HG03097 (cell line): ENCODE measurements around the gene IL3.
A peak's percentile ranks its signal among the peaks of the same experiment; 100 is the strongest.
"Not testable (repeated sequence)": the region's sequence is repeated elsewhere in the genome, so short reads cannot be mapped to it uniquely, and the experiment has no call there.

Experiments
- ATAC-seq: cut with Tn5 transposase; IDR thresholded peaks from one replicate; pipeline ENCODE4 v1.9.1; 2021; ENCODE audit not compliant: unreplicated experiment, low FRiP score

IL3 gene

DNA sequence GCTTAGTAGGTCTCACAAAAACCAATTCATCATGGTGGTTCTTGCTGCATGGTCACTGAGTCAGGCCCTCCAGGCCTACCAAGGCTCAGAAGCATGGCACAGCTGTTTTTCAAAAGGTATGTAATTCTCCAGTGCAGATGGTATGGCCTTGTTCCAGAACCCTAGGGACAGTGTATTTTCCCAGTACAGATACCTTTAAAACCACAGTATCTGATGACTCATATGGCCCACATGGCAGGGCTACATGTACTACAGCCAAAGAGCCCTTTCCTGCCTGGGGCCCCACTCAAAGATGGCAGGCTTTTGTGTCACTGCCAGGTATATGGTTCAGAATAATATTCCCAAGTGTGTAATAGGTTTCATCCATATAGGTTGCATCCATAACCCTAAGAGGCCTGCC, 29.7 kb downstream of the IL3 start:
- ATAC-seq: no peak

DNA sequence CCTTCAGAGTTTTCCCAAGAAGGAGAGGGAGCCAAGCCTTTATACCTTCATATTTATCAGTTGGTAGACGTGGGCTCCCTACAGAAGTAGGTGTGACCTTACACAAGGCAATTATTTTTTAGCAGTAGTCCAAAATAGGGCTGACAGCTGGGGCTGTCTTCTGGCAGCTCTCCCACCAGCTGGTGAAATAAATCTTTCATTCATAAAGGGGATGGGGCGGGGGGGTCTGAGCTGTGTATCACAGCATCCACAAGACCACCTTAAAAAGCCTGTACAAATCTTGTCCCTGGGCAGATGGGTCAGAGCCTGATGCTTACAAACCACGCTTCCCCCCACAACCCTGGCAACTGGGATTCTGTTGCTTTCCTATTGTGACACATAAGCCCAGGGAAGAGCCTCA, 32.8 kb downstream of the IL3 start:
- ATAC-seq: no peak

DNA sequence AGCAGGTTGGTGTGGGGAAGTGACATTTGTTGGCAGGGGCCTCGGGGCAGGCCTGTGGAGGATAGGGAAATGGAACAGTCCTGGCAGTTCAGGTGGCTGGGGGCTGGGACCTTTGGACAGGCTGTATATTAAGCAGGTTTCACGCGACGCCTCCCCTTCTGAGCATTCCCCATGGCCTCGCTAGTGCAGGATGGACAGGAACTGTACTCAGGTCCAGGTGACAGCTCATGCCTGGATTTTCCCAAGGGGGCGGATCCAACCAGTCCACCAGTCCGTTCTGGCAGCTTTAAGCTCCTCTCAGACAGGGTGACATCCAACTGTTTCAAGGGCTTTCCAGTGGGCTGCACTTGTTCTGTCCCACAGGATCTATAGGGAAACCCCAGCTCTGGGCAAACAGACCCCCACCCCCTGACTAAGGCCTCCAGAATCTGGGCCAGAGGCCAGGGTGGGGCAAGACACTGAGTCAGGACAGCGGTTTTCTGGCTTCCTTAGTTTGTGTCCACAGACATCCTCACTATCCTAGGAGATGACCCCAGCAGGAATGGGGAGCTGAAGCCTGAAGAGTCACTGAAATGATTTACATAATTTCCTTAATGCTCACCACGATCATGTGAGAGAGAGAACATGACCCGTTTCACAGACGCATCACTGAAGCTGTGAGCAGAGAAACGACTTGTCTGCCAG, 34.1 kb downstream of the IL3 start:
- ATAC-seq: no peak

DNA sequence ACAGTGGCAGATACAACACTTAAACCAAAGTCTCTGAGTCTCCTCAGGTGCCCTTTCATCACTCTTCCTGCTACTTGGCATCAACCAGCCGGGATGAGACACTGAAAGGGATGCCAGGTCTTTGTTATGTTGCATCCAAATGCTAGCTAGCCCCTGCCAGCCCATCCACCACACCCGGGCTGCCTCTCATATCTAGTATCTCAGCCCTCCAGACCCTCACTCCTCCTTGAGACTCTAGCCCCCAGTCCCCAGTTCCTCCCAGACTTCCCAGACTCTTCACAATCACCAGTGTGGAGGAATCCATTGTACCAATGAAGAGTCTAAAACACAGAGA, 34.6 kb downstream of the IL3 start:
- ATAC-seq: no peak

DNA sequence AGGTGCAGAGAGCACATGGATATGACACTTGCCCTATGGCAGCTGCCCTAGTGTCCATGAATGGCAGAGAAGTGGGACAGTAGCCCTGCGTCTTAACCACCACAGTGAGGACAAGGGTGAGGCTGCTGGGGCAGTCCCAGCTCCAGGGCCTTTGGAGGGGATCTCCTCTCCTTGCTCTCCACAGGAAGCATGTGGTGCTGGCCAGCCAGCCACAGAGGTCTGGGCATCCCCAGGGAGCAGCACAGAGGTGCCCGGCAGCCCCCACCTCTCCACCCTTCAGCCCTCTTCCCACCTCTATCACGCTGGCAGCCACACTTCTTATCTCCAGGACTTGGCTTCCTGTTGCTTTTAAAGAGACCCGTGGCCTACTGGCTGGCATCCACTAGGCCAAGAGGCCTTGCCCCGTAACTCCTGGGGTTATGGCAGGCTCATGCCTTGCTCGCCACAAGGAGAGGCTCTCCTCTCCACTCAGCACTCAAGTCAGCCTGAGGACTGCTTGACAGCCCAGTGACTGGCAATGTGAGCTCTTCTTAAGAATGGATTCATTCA, 35.0 kb downstream of the IL3 start:
- ATAC-seq: no peak

DNA sequence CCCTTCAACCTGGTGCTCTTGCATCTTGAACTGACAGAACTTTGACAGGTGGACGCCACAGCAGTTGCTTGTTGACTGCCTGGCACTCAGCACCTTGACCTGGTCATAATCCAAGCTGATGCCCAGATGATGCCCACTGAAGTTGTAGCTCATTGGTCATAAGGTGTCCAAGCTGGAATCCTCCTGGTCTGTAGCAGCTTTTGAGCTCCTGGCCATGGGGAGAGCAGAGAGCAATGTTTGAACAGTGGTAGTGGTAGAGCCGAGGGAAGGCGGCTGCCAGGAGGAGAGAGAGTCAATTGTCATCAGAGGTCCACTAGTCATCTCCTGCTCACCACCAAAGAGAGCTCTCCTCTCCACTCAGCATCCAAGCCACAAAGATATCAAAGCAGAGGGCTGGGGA, 36.4 kb downstream of the IL3 start:
- ATAC-seq: no peak

DNA sequence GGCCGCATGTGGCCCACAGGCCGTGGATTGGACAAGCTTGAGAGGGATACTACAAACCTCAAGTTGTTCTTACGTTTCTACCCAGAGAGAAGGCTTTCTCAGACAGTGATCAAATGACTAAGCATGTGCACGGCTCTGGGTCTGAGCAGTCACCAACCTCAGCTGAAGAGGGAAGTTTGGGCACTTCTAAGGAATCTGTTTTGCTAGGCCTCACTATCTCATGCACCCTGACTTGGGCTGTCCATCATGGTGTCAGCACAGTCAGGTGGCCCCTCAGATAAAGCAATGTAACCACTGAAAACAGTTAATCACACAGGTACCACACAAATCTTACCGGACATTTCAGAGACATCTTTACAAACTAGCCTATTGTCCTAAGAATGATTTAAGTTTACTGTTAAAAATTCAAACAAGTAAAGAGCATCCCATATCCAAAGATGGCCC, 37.7 kb downstream of the IL3 start:
- no peak for ATAC-seq

DNA sequence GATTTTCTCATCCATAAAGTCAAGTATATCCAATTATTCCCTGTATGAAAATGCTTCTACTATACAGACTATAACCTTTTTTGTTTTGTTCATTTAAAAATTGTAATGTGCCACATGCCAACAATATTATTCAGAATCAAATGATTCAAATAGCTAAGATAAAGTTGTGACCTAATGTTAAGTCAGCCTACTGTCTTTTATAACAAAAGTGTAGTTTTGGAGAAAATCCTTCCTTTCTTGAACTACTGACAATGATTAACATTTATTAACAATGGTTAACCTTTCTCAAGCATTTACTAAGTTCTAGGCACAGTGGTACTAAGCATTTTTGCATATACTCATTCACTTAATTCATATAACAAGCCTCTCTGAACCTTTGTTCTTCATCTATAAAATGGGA, 38.2 kb downstream of the IL3 start:
- ATAC-seq: no peak

DNA sequence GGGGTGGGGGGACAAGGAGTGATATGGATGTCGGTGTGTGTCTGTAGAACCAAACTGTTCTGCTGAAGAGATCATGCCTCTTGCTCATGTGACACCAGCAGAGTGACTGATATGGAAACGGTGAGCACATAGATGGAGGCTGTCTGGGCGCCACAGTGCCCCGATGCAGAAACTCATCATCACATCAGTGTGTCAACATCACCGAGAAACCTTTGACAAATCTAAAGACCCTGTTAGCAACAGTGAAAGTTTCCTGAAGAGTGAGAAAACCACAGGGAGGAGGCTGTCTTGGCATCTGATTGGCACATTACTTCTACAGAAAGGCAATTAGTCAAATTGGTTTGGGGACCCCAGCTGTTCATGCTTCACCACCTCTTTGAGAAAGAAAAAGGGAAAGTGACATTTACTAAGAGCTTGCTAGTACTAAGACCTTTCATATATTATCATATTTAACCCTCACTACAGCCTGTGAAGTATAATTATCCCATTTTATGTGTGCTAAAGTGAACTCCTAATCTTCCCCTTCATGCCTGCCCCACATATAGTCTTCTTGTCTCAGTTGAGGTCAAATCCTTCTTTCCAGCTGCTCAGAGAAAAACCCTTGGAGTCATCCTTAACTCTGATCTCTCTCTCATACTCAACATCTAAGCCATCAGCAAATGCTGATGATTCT, 38.8 kb downstream of the IL3 start:
- peak; percentile 37 for ATAC-seq

DNA sequence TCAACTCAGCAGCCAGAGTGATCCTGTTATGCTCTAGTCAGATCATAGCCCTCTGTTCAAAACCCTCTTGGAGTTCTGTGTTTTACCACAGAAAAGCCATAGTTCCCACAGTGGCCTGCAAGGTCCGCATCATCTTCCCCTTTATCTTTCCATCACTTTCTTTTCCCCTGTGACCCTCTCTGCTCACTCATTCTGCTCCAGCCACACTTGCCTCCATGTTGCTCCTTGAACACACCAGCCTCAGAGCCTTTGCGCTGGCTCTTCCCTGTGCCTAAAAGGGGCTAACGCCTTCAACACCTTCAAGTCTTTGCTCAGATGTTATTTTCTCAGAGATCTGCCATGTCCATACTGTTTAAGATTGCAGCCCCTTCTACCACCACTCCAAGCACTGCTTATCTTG, 39.5 kb downstream of the IL3 start:
- ATAC-seq: no peak

DNA sequence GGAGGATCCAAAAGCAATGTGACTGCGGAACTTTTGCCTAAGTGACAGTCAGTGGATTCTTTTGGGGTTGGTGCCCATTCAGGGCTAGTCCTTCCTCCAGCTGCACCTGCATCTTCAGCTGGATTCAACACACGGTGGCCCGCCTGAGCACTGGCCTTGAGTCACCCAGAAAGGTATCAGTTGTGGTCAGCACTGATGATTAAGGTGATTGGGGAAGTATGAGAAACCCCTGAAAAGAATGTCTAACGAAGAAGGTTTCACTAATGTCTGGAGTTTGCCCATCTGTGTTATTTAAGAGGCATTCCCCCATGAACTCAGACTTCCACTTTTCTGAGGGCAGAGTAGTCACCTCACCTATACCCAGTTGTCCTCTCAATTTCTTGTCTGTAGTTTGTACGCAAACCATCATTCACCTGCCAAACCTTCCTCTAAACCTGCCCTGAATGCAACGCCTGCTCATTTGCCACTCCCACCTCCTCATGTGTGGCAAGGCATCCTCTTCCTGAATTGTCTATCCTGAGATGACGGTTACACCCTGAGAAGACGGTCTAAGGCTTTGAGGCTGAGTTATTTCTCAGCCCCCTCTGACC, 40.3 kb downstream of the IL3 start:
- ATAC-seq: no peak

DNA sequence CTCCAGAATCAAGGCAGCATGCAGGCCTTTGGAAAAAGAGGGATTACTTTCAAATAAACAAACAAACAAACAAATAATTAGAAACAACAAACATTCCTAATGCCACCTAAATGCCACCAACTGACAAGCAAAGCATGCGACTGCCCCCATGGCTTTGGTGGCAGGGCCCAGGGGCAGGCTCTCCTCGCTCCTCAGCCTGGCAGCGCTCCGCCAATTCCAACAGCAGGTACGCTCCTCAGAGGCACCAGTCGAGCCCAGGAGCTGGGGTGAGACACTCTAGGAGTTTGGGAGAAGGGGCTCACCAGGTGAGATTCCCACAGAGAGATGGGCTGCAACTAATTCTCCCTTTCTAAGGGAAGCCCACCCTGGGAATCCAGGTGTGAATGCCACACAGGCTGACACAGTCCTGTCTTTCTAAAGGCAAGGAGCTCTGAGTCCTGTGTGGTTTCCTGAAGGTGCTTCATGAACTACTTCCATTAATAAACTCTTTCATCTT, 41.0 kb downstream of the IL3 start:
- no peak for ATAC-seq

DNA sequence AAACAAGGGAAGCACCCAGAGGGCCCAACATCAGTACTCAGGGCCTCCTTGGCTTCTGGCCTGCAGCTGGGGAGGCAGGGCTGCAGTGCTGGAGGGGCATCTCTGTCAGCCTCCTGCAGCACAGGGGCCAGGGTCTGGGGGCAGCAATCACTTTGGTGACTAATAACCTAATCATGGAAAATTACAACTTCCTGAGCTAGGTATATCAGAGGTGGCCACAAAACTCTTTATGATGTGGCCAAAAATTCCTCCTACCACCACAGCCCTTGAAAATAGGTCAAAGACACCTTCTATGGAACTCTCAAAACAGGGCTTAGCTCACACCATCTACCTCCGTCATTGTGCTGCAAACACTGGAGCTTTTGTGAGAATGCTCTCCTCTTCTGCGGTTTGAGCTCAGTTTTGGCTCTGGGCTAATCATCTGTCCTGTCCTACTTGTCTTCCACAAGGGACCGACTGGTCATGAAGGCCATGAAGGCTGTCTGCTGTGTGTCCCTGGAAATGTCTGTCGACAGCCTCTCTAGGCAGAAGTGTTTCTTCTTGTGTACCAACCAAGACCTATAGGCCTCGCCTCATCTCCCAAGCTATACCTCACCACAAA, 41.7 kb downstream of the IL3 start:
- no peak for ATAC-seq

DNA sequence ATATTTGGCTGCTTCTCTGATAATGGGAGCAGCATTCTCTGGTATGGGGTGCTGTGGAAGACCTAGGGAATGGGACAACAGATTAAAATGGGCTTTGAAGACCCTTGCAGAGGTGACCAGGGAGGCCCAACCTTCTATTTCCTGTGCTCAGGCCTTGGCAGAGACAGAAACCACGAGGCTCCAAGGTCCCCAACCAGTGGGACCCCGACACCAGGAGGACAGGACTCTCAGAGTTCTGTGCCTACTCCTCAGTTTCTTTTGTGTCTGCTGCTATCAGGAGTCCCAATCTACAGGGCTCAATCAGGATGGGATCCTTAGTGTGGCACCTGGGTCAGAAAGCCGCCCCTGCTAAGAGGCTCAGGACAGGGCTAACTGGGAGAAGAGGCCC, 42.5 kb downstream of the IL3 start:
- no peak for ATAC-seq

DNA sequence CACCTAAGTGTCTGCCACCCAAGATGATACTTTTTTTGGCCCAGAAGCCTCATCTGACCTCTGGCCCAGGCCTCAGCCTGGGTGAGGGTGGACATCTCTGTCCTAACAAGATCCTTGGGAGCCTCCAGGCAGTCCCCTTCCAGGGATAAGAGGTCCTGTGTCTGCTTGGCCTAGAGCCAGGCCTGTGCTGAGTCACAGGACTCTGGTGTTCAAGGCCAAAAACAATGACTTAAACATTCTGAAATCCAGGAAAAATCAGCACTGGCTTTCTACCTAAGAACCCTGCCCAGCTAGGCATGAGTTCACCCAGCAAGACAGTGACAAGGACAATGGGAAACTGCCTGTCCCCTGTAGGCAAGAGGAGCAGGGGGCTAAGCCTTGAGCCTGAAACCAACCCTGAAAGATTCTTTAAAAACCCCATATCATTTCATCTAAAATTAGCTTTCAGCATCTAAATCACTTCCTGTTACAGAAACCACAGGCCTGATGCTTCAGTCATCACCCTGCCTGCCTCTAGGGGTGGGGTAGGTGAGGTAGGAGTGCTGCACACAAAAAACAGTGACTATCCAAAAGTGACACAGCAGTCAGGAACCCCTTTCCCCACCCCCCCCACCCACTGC, 43.0 kb downstream of the IL3 start:
- ATAC-seq: peak; percentile 55

DNA sequence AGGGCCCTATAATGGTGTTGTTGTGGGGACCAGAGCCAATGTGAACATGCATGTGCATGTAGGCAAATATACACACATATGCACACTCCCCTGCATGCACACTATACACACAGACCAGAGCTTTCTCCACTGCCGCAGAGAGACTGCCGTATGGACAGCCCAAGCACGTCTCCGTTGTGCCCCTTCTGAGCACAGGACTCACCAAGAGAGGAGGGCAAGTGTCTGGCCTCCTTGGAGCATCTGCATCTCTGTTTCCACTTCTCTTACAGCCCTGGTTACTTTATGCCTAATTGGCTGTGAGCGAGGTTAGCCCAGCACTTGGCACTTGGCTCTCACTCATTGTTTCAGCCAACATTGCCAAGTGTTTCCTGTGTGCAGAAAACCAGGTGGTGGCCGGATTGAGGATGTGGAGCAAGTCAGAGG, 43.5 kb downstream of the IL3 start:
- peak; percentile 9 for ATAC-seq

DNA sequence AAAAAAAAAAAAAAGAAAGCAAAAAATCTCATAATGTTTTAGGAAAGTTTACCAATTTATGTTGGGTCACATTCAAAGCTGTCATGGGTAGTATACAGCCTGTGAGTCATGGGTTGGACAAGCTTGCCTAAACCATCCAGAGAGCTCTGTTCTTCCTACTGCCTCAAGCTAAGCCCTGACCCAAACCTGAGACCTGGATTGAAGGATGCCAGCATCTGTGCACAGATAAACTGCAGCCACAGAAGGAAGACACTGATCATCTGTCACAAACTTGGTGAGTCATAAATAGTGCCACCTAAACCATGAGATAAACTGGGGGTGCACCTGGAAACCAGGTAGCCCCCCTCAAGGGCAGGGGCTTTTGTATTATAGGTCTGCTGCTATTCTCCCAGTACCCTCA, 44.1 kb downstream of the IL3 start:
- ATAC-seq: no peak

DNA sequence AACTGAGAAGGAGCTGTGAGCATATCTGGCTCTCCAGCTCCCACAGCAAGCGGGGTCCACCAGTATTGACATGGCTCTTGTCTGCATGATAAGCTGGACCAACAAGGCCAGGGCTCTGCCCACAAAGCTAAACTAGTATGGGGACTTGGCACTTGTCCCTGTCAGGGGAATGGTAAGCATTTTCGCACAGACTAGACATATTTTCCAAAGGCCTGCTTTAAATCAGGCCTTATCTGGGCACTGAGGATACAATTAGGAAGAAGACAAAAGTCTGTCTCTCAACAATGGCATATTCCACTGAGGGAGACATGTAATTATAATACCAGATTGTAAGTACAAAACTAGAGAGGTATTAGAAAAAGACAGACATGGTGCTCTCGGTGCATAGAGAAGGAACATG, 45.2 kb downstream of the IL3 start:
- no peak for ATAC-seq

DNA sequence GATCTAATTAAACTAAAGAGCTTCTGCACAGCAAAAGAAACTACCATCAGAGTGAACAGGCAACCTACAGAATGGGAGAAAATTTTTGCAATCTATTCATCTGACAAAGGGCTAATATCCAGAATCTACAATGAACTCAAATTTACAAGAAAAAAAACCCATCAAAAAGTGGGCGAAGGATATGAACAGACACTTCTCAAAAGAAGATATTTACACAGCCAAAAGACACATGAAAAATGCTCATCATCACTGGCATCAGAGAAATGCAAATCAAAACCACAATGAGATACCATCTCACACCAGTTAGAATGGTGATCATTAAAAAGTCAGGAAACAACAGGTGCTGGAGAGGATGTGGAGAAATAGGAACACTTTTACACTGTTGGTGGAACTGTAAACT, 48.0 kb downstream of the IL3 start:
- not testable (repeated sequence) for ATAC-seq

DNA sequence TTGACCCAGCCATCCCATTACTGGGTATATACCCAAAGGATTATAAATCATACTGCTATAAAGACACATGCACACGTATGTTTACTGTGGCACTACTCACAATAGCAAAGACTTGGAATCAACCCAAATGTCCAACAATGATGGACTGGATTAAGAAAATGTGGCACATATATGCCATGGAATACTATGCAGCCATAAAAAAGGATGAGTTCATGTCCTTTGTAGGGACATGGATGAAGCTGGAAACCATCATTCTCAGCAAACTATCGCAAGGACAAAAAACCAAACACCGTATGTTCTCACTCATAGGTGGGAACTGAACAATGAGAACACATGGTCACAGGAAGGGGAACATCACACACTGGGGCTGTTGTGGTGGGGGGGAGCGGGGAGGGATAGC, 48.5 kb downstream of the IL3 start:
- ATAC-seq: not testable (repeated sequence)

DNA sequence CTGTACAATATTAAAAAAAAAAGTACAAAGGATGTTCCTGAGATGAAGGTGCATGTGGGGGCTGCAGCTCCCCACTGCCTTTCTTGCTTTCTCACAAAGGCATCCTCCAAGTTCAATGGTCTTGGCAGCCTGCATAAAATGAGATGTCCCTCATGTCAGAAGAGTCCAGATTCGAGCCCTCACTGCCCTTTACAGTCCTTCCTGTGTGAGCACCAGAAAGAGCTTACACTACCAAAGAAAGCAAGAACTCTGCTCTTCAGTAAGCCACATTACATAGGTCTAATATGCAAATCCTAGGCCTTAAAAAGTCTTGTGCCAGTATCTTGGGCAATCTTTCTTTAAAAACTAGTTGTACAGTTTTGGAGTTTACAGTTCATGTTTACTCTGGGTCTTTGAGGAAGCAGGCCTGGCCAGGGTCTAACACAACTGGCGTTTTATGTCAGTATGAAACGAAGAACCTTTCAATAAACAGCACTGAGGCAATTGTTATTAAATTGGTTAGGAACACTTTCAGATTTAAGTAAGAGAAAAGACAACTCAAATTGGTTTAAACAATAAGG, 49.1 kb downstream of the IL3 start:
- ATAC-seq: no peak
